ENCODE results near the gene ABCF3.

ABCF3 gene

DNA sequence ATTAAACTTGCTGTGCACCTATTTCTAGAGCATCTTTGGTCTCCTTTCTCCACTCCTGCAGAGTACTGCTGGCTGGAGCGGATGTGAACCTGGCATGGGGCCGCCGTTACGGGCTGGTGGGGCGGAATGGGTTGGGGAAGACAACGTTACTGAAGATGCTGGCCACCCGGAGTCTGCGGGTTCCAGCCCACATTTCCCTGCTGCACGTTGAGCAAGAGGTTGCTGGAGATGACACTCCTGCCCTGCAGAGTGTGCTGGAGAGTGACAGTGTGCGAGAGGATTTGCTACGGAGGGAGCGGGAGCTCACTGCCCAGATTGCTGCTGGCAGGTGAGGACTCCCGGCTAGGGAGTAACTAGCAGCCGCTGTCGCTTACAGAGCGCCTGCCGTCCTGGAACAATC lies 2.1 kb downstream of the ABCF3 start:
- DNase-seq (ENCODE audit: low spot score), result no peak

DNA sequence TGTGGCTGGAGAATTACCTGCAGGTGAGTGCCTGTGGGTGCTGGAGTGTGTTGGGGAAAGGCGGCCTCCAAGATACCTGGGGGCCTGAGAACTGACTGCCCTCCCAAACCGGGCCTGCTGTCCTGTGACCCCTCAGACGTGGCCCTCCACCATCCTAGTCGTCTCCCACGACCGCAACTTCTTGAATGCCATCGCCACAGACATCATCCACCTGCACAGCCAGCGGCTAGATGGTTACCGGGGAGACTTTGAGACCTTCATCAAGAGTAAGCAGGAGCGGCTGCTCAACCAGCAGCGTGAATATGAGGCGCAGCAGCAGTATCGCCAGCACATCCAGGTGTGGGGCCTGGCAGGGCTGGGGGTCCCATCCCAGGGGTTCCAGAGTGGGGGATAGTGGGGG lies 3.4 kb downstream of the ABCF3 start:
- DNase-seq (ENCODE audit: low spot score), result no peak

DNA sequence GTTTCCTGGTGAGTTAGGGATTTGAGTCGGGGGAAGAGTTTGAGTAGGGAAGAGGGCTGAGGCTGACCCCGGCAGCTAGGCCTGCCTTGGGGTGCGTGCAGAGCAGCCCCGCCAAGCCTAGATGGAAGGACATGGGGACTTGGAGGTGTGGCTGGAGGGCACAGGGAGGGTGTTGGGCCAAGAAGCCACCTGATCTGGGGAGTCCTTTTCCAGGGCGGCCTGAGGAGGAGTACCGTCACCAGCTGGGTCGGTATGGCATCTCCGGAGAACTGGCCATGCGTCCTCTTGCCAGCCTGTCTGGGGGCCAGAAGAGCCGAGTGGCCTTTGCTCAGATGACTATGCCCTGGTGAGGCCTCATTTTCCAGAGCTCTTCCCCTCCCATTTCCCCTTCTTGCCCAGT lies 6.9 kb downstream of the ABCF3 start:
- no peak for DNase-seq (ENCODE audit: low spot score)

DNA sequence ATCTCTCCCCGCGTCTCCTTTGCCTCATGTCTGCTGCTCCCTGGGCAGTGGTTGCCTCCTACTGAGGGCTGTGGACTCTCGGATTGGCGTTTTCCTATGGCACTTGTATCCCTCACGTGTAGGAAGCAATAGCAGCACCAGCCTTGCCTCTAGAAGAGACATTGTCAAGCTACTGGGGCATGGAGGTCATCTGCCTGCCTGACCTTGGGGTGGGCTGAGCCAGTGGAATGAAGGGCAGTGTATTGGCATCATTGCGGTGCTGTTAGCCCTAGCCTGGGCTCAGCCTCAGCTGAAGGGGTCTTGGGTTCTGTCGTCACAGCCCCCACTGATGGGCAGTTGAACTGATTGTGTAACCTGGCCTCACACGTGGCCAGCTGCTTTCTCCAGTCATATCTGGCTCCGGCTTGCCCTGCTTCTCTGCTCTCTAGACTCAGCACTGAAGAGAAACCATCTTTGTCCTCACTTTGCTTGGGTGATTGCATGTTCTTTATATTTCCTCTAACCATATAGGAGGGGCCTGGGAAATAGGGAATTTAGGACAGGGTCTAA lies 8.1 kb downstream of the ABCF3 start:
- DNase-seq (ENCODE audit: low spot score), result no peak

GRCh38 chr3:184196536-184196935 lies 10.5 kb downstream of the ABCF3 start:
- DNase-seq (ENCODE audit: low spot score), result no peak

DNA sequence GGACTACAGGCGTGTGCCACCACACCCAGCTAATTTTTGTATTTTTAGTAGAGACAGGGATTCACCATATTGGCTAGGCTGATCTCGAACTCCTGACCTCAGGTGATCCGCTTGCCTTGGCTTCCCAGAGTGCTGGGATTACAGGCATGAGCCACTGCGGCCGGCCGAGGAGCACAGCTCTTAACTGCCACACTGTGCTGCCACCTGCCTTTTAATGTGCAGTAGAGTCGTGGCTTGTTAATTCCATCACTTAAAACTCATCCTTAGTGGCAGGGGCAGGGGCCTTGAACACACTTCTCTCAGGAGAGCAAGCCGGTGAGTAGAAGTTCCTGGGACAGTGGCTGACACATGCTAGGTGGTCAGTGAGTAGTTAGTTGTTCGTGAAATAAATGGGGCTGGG lies 12.5 kb downstream of the ABCF3 start:
- no peak for DNase-seq (ENCODE audit: low spot score)

GRCh38 chr3:184200825-184201224 lies 14.8 kb downstream of the ABCF3 start:
- no peak for DNase-seq (ENCODE audit: low spot score)

DNA sequence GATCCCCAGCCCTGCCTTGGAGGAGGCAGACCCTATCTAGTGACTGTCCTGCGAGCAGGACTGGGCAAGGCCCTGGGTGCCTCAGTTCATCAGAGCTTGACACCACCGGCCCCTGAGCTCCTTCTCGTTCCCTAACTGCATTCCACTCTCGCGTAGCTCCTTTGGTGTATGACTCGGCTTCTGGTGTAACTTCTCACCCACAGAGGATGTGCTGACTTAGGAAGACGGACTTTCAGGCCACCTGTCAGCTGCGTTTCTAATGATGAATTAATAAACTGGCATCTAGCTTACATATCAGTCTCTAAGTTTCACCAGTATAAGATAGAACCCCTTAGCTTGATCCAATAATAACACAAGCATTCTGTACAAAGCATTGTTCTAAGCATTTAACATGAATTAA lies 17.5 kb downstream of the ABCF3 start:
- DNase-seq (ENCODE audit: low spot score), result no peak

DNA sequence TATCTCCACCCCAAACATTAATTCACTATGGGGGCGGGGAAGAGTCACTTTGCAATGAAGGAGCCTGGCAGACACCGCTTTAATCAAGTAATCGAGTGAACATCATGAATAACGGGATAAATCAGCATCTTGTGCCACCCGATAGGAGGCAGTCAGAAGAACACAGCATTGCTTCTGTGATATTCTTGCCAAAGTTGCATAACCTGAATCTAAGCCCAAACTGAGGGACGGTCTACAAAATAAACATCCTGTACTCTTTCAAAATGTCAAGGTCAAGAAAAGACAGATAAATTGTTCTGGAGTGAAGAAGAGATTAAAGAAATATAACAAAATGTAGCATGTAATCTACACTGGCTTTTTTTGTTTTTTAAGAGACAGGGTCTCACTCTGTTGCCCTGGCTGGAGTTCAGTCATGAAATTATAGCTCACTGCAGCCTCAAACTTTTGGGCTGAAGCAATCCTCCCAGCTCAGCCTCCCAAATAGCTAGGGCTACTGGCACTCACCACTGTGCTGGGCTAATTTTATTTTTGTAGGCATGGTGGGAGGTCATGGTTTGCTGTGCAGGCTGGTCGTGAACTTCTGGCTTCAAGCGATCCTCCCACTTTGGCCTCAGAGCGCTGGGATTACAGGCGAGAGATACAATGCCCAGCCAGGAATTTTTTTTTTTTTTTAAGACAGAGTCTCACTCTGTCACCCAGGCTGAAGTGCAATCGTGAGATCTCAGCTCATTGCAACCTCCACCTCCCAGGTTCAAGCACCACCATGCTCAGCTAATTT lies 23.3 kb downstream of the ABCF3 start:
- DNase-seq (ENCODE audit: low spot score), result no peak

DNA sequence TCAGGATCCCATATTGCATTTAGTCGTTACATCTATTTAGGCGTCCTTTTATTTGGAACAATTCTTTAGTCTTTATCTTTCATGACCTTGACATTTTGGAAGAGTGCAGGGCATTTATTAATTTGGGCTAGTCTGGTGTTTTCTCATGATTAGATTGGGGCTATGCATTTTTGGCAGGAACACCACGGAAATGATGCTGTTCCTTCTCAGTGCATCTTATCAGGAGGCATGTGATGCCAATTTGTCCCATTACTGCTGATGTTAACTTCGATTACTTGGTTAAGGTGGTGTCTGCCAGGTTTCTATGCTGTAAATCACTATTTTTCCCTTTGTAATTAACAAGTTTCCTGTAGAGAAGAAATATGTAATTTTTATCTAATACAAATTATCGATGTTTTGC lies 25.3 kb downstream of the ABCF3 start:
- DNase-seq (ENCODE audit: low spot score), result no peak

GRCh38 chr3:184211718-184212117 lies 25.7 kb downstream of the ABCF3 start:
- DNase-seq (ENCODE audit: low spot score), result no peak

DNA sequence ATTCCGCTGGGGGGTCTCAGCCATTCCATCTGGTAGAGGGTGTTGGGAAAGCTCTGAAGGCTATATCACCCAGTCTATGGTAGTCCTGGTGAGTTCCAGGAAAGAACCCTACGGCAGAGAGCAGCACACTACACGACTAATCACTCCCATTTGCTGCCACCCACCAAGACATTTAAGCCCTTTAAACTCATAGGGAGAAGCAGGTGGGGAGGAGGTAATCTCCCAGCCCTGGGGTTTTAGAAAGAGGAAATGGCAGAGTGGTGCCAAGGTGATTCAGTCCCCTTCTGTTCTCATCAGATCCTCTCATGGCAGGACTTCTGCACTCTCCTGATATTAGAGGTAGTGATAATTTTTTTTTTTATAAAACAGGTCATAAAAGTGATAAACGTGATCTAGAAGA lies 32.8 kb downstream of the ABCF3 start:
- no peak for DNase-seq (ENCODE audit: low spot score)

DNA sequence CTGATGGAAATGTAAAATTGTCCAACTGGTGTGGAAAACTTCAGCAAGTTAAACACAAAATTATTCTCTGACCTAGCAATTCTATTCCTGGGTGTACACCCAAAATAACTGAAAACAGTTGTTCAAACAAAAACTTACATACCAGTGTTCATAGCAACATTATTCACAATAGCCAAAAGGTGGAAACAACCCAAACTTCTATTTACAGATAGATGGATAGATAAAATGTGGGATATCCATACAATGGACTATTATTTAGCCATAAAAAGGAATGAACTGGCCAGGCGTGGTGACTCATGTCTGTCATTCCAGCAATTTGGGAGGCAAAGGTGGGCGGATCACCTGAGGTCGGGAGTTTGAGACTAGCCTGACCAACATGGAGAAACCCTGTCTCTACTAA lies 36.5 kb downstream of the ABCF3 start:
- DNase-seq (ENCODE audit: low spot score), result no peak

DNA sequence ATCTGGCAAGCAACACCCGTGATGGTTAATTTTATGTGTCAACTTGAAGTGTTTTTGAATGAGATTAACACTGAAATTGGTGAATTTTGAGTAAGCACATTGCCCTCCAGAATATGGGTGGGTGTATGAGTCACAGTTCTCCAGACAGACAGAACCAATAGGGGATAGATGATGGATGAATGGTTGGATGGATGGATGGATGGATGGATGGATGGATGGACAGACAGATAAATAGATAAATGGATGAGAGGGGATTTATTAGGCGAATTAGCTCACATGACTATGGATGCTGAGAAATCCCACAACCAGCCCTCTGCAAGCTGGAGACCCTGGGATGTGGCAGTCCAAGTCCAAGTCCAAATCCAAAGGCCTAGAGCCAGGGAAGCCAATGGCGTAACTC lies 37.9 kb downstream of the ABCF3 start:
- DNase-seq (ENCODE audit: low spot score), result no peak

GRCh38 chr3:184227481-184227935 lies 41.5 kb downstream of the ABCF3 start:
- DNase-seq (ENCODE audit: low spot score), result peak; percentile 67

DNA sequence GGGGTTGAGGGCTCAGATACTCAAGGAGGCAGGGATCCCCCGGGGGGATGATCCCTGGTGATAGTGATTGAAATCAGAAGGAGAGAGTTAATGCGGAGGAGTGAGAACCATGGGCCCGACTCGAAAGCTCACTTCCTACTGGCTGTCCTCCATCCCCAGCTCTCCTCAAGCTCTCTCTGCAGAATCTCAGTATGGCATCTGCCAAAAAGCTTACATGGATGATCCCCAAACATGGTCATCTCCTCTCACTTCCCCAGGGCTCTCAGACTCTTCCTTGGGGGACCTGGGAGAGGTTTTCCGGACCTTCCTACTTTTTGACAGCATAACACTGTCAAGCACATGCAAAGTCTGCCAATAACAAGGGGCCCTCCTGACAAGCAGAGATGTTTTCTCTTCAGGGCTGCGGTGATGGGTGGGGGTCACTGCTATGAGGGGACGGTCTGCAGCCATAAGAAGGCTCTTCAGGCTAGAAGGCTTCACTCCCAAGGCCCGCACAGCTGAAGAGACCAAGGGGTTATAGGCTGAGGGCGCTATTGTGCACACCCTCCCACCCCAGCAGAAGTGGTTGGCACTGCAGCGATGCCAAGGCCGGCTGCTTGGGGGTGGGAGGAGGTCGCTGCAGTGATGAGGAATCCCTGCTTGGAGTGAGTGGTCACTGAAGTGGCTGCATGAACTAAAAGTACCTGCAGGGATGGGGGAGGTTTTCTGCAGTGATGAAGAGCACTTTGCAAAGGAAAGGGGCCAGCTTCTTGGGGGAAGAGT lies 42.6 kb downstream of the ABCF3 start:
- no peak for DNase-seq (ENCODE audit: low spot score)

DNA sequence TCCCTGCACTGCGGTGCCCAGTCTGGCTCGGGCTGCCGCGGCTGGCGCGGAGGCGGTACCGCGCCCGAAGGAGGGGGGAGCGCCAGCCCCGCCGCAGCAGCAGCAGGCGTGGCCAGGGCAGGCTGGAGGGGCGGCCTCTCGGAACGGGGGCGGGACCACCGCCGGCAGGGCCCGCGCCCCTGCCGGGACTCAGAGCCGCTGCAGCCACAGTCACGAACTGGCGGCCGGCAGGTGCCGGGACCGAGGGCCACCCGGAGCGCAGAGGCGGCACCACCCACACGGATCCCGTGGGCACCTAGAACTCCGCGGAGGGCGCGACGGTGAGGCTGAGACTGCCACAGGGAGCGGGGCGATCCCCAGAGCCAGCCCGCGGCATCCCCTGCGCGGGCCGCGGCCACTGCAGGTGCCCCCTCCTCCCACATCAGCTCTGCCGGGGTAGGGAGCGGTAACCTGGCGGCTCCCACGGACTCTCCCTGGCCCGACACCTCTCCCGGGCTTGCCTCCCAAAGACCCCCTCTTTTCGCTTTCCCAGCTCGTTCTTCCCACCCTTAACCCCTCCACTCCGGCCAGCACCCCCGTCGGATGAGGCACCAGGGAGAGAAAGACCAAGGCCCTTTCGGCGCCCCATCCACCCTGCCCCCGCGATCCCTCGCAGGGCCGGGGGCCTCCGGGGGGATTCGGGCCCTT lies 43.5 kb downstream of the ABCF3 start, which contains the start of gene VWA5B2:
Gene VWA5B2, plus strand, starts transcription at position 192 of the 687 bp plus-strand sequence. CDS start 944 bp downstream, outside the sequence.
- DNase-seq (ENCODE audit: low spot score), result no peak

DNA sequence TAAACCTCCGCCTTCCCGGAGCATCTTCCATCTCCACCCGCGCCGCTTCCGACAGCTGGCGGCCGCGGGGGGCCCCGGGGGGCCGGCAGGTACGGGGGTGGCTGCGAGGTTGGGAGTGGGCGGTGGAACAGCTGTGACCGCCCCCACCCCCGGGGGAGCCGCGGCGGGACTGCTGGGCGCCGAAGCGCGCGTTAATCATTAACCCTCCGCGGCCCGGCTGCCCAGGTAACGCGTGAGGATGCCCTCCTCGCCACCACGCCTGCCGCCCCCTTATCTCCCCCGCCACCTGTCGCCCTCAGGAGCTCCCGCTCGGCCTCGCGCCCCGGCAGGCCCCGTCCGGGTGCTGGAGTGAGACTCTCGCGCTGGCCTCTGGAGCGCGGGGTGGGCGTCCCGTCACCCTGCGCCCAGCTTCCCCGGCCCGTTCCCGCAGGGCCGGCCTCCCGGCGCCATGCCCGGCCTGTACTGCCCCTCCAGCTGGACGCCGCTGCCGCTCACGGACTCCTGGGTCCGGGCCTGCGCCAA lies 44.1 kb downstream of the ABCF3 start:
- DNase-seq (ENCODE audit: low spot score), result no peak

- no peak for DNase-seq (ENCODE audit: low spot score)
Observed at GRCh38 chr3:184230603-184231528, 44.9 kb downstream of the ABCF3 start.

- no peak for DNase-seq (ENCODE audit: low spot score)
Observed at GRCh38 chr3:184231671-184232070, 45.7 kb downstream of the ABCF3 start.
